GM21367 (cell line): ENCODE measurements around the gene ONECUT3.

Experiments used
- ATAC-seq: cut with Tn5 transposase; IDR thresholded peaks from one replicate; pipeline ENCODE4 v1.9.1; 2021; ENCODE audit not compliant: unreplicated experiment

ONECUT3 gene

DNA sequence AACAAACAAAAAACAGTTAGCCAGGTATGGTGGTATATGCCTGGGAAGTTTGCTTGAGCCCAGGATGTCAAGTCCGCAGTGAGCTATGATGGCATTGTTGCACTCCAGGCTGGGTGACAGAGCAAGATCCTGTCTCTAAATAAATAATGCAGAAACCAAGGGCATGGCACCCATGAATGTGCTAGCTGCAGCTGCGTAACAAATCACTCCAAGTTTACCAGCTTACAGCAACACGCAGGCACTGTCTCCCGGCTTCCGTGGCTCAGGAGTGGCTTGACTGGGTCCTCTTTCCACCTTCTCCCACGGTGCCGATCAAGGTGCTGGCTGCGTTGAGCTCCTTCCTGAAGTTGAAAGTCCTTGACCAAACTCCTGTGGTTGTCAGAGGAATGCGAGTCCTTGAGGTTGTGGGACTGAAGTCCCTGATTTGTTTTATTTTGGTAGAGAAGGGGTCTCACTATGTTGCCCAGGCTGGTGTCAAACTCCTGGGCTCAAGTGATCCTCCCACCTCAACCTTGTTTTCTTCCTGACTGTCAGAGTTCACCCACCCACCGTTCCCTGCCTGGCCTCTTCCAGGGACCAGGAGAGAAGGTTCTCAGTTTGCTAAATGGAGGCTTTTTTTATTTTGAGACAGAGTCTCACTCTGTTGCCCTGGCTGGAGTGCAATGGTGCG is 13.2 kb upstream of the ONECUT3 start:
- ATAC-seq: no peak

DNA sequence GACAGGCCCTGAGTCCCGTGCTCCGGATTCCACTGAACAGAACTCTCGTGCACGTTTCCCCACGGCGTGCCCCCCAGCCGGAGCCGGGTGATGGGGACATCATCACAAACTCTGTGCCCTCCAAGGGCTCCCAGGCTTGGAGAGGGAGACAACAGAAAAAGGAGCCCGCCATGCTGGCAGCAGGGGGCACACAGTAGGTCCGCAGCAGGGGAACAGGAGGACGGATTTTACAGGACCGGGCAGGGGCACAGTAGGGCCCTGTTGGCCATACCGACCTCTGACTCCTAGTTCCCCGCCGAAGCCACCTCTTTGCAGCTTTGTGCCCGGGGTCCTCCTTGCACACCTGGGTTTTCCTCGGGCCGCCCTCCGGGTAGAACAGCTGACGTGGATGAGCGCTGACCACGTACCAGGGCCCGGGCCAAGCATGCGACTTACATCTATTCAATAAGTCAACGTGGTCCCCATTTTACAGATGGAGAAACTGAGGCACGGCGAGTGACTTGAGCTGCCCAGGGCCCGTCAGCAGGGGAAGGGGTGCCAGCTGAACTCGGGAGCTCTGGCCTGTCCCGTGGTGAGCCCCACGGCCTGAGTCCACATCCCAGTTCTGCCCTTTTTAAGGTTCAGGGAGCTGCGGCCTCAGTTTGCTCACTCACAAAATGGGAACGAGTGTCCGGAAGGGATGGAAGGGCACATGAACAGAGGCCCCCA is 10.2 kb upstream of the ONECUT3 start:
- ATAC-seq: no peak

DNA sequence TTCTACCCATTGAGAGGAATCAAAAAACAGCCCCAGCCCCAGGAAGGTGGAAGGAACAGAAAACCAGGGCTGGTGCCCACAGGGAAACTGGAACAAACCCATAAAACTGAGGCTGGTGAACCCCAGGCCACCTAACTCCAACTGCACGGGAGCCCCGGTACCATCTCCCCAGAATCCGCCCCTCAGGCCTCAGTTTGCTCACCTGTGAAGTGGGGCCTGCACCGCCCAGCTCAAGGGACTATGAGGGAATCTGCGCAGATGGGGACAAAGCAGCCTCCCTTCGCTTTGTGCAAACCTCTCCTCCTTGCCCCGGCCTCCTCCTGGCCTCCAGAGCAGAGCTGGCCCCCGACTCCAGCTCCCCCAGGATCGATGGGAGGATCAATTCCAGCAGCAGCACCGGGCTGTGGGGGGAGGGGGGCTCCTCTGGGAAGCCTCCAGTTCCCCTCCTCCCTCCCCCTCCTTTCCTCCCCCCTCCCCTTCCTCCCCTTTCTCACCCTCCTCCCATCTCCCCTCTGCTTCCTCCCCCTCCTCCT is 9.1 kb upstream of the ONECUT3 start:
- no peak for ATAC-seq

DNA sequence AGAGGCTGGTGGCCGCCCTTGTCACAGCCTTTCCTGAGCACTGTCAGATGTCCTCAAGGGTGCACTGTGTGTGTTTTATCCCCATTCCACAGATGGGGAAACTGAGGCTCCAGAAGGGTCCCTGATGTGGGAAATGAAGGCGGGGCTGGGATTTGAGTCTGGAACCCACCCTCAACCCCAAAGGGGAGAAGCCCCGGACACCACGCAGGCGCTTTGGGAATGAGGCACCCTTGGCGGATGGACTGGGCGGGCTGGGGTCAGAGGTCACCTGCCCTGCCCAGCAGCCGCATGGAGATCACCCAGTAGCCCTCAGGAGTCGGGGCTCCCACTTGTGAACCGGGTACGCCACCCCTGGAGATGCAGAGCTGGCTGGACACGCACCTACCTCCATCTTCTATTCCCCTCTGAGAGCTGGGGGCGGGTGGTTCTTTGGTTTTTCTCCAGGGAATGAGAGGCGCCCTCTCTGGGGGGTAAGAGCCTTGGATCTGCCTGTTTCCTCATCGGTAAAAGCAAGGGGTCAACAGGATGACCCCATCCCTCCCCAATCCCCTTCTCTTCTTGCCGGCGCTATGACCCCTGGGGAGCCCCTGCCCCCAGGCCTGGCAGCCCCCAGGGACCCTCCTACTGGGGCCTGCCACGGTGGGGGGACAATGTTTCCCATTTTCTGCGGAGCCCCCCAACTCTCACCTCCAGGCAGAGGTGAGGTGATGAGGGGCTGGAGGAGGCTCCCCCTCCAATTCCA is 8.3 kb upstream of the ONECUT3 start:
- no peak for ATAC-seq

DNA sequence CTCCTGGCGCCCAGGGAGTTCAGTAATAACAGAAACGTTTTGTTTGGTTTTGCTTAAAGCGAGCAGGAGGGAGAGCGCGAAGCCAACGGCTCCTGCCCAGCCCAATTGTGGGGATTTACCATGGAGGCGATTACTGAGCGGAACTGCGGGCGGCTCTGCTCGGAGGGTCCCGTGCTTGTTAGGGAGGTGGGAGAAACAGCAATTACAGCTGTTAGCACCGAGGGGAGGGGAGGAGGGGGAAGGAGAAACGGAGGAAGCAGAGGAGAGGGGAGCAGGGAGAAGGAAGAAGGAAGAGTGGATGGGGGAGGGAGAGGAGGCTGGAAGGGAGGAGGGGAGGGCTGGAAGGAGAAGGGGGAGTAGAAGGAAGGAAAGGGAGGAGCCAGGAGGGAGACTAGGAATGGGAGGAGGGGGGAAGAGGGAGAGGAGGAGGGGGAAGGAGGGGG is 7.7 kb upstream of the ONECUT3 start:
- no peak for ATAC-seq

DNA sequence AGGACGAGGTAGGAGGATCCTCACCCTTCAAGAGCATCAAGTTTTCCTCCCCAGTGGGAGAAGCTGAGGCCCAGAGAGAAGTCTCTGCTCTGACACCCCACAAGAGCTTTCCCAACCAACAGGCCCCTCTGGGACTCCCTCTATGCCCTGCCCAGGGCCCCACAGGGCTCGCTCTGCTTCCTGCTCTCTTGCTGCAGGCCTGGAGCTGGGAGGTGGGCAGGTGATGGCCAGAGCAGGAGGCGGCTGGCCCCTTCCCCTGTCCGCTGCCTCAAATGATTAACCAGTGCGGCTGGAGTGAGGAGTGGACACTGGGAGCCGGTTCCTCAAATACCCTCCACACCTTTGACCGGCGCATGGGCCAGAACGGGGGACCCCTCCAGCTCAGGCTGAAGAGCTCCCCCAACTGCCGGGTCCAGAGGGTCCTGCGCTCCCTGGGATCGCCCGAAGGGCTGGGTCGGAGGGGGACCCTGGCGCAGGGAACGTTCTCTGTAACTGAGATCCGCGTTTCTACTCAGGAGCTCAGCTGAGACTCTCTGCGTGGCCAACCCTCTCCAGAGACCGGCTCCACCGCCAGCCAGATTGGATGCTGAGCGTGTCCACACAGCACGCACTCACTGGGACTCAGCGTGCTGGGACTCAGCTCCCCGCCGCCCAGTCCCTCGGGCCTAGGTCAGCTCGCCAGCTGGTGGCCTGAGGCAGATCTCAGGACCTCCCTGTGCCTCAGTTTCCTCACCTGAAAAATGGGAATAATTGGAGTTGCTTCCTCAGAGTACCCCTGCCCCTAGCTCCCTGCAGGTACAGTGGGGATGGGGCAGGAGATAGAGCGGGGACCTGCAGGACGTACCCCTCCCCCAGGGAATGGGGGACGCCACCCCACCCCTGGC is 6.7 kb upstream of the ONECUT3 start:
- no peak for ATAC-seq

DNA sequence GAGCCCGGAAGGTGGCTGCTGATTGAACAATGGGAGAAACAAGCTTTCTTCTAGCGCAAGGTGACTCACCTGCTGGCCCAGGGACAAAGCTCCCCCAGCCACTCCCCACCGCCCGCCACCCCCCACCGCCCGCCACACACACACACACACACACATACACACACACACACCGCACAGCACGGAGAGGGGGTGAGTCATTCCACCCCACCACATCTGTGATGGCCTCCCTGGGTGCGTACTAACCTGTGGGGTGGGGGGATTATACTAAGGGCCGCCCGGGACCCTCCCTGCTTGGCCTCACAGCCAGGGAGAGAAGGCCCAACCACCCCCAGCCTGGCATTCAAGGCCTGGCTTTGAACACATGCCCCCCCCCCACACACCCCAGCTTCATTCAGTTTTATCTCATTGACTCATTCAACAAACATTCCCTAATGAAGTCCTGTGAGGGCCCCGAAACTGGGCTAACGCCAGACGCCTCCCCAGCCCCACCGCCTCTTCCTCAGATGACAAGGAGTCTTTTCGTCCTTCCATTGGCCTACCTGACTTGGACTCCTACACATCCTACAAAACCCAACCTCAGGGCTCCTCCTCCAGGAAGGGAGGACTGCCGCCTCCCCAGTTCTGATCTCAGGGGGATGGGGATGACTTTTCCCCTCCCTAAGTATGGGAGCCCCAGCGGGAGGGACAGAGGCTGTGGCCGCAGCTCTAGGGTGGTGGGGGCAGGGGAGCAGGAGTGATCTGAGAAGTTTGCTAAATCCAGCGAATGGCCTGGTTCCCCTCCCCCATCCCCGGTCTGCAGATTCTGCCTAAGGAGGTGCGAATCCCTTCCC is 5.8 kb upstream of the ONECUT3 start:
- ATAC-seq: no peak

DNA sequence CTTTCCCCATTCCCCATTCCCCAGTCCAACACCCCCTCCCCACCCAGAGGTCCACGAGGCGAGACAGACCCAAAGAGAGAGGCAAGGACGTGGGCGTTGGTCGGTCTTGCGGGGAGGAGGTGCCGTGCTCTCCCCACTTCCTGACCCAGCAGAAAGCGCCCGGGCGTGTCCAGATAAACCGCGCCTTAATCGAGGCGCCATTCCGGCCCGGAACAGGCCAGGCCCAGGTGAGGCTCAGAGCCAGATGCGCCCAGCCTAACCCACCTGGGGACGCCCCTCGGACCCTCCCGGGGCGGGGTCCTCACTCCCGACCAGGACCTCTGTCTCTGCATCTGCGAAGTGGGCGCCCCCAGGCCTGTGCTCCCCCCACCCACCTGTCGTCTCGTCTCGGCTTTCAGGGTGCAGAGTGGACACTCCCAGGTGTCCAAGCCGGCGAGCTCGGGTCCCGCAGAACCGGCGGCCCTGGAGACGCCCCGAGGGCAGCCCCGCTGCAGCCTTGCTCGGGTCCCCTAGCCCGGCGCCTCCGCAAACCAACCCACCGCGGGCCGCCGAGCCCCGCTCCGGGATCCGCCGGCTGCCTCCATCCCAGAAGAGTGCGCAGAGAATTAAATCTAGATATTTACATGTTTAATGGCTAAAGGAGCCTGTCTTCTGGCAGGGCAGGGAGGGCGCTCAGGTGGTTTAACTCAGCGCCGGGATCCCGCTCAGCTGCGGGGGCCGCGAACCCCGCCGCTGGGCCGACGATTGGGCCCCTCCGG is 5.0 kb upstream of the ONECUT3 start:
- no peak for ATAC-seq

DNA sequence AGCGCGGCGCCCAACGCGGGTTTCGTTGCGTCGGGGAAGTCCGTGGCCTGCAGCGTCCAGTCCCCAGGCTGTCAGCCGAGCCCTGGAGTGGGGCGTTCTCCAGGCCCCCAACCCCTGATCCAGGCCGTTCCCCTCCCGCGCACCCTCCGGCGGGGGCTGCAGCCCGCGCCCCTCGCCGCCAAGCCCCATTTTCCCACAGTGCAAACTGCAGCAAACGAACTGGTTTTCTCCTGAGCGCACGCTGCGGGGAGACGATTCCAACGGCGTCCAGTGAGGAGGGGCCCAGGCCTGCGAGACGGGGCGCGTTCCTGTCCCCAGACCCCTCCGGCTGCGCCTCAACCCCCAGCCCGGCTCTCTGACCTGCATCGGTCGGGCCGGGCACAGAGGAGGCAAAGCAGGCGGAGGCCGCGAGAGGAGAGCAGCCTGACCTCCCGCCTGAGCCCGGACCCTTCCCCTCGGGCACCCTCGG is 4.4 kb upstream of the ONECUT3 start:
- no peak for ATAC-seq

DNA sequence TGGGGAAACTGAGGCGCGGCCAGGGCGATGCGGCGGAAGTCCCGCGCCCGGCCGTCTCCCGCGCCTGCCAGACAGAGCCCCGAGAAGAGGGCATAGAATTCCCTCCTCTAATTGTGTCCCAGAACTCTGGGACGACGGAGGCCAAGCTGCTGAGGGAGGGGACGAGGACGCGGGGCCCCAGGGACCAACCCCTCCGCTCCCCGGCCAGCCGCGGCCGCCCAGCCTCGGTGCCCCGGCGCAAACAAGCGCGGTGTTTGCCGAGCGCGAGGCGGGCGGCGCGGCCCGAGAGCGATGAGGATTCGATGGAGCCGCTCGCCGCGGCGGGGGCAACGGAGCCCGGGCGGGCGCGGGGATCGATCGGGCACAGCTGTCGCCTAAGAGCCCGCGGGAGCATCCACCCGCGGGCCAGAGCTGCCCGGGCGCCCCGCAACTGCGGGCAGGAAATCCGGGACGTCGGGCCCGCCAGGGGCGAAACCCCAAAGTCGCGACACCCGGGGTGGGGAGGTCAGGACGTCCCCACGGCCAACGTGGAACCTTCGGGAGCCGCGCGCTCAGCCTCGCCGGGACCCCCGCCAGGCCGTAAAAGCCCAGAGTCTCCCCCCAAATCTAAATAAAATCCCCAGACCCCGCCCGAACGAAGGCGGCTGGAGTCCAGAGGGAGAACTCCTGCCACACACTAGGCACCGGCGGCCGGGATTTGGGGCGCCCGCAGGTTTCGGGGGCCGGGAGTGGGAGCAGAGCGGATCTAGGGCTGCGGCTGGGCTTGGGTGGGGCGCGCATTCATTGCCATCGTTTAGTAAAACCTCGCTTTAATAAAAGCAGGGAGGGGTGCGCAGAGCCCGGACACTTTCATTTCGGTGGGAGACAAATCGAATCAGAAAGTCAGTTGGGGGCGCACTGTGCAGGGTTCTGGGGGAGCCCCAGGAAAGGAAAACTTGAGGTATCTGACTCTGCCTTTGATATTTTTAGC is 3.6 kb upstream of the ONECUT3 start:
- ATAC-seq: no peak

DNA sequence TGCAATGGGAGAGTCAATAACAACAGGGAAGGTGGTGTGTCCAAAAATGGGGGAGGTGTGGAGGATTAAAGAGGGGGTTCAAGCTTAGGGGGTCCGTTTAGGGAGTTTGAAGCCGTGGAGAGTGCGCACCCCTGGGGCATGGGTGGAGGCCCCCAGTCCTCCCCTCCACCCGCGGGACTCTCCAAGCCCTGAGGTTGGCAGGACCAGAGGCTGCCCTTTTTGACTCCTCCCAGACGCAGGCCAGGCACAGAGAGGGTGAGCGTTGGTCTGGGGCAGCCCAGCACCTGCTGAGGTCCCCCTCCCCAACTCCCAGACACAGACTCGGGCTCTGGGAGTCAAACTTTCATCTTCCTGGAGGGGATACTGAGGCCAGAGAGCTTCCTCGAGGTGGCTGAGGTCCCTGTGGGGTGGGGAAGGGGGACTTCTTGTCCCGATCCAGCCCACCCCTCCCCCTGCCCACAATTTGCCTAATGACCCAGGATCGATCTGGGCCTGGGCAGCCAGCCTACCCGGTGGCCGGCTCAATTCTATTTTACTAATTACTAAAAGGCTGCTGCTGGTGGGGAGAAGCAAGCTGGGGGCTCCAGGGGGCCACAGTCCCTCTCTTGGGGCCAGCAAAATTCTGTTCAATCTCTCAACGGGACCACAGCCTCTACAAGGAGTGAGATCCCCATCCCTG is 2.8 kb upstream of the ONECUT3 start:
- ATAC-seq: no peak

DNA sequence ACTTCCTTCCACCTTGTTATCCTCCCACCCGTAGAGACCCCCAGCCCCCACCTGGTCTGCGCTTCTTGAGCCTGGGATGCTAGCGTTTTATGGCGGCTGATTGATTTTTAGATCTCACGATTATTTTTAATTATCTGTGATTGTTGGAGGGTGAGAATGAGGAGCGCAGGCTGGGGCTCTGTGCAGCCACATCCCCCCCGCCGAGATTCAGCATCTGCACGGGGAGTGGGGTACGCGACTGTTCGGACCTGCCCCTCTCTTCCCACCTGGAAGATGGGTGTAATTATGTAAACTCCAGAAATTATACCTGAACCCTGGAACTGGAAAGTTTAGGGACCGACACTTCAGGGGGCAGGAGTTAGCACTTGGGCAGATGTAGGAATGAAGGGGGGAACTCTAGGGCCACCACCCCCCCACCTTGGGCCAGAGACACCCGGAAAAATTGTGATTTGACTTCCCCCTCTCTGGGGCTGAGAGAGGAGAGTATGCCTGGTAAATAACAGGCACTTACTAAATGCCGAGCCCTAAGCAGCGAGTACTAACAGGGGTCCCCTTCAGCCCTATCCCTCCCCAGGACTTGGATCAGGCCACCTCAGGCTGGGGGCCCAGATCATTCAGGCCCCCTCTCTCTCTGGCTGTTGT is 1.8 kb upstream of the ONECUT3 start:
- no peak for ATAC-seq

DNA sequence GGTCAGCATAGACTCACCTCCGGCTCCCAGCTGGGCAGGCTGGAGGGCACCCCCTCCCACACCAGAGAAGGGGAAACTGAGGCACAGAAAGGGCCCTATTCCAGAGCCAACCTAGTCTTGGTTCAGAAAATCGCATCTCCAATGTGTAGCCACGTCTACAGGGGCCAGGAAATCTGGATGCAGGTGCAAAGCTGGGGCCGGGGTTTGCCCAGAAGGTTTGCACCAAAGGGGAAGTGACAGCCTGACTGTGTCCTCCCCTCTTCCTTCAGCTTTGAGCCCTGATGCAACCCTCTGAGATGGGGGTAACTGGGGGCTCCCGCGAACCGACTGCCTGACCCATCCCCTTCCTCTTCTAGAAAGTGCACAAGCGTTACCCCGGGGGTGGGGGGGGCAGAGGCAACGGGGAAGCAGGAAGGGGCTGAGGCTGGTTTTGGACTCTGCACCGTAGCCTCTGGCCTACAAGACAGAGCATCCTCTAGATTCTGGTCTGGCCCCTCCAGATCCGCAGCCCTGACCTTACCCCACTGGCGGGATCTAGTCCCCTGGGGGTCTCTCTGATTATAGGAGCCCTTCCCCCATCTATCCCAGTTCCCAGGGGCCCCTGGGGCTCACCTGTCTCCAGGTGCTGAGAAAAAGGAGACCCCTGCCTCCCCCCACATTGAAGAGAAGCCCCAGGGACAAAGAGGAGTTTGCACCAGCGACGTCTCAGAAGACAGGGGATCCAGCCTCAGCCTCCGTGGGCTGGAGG is 1.1 kb upstream of the ONECUT3 start:
- no peak for ATAC-seq

DNA sequence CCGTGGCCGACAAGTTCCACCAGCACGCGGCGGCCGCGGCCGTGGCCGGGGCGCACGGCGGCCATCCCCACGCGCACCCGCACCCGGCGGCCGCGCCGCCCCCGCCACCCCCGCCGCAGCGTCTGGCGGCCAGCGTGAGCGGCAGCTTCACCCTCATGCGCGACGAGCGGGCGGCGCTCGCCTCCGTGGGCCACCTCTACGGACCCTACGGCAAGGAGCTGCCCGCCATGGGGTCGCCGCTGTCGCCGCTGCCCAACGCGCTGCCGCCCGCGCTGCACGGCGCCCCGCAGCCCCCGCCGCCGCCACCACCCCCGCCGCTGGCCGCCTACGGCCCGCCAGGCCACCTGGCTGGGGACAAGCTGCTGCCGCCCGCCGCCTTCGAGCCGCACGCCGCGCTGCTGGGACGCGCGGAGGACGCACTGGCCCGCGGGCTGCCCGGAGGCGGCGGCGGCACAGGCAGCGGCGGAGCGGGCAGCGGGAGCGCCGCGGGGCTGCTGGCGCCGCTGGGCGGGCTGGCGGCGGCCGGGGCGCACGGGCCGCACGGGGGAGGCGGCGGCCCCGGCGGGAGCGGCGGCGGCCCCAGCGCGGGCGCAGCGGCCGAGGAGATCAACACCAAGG is 821 bp downstream of the ONECUT3 start:
- ATAC-seq: no peak

DNA sequence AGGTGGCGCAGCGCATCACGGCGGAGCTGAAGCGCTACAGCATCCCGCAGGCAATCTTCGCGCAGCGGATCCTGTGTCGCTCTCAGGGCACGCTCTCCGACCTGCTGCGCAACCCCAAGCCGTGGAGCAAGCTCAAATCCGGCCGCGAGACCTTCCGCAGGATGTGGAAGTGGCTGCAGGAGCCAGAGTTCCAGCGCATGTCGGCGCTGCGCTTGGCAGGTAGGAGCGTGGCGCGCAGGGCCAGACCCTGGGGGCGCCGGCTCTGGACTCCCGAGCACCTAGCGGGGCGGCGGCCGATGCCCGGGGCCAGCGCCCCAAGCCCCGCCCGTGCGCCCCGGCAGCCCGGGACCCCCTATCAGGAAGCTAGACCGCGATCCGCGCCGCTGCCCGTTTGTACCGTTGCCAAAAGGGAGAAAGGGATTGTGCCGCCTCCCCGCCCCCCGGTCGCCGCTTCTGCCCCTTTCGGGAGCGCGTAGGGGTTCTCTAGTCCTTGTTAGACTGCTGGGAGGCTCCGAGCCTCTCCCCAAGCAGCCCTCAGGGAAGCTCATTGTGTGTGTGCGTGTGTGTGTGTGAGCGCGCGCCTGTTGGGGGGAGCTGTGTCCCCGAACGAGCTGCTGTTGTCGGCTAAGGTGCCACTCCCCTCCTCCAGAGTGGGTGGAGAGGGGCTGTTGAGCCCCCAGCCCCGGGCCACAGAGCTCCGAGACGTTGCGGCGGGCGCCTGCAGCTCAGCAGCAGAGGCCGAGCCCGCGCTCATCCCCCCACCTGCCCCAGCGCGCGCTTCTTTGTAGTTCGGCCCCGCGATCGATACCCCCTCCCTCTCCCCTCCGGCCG is 1.5 kb downstream of the ONECUT3 start:
- no peak for ATAC-seq
